DND-41 (cell line): Measurements from ENCODE around the gene KIFC3.

Experiments
- ATAC-seq: fragments of 200-7000 bp; cut with Tn5 transposase; 3 replicates; pipeline ENCODE4 v1.9.1; 2021; ENCODE audit warnings: low read depth; ENCODE audit not compliant: insufficient read depth
- DNase-seq: peaks from one replicate; pipeline ENCODE4 v3.0.0-alpha.2; 2020
- H2AFZ ChIP-seq: 2 replicates; pipeline ENCODE4 v1.6.0; 2012; ENCODE audit warnings: low read depth, low read length
- H3K27ac ChIP-seq: 2 replicates; pipeline ENCODE4 v1.5.1; 2012; ENCODE audit warnings: low read length, inconsistent platforms
- H3K27me3 ChIP-seq: fragments of 200-600 bp; sonication (generic); 2 replicates; pipeline ENCODE4 v1.6.0; 2012; ENCODE audit warnings: low read length, mild to moderate bottlenecking, inconsistent platforms; ENCODE audit not compliant: insufficient read depth, poor library complexity
- H3K36me3 ChIP-seq: 2 replicates; pipeline ENCODE4 v1.5.1; 2012; ENCODE audit warnings: low read length, inconsistent platforms; ENCODE audit not compliant: insufficient read depth
- H3K4me1 ChIP-seq: 2 replicates; pipeline ENCODE4 v1.5.1; 2012; ENCODE audit warnings: mild to moderate bottlenecking, low read length; ENCODE audit not compliant: insufficient read depth
- H3K4me2 ChIP-seq: 2 replicates; pipeline ENCODE4 v1.6.0; 2012; ENCODE audit warnings: mild to moderate bottlenecking, moderate library complexity, low read length, inconsistent platforms; ENCODE audit not compliant: insufficient read depth
- H3K4me3 ChIP-seq, 2 experiments: fragments of 200-600 bp in 1 of 2; shearing (Covaris generic) in 1 of 2; 2 replicates each; pipeline ENCODE4 v1.5.1; 2012 to 2016; ENCODE audit warnings: inconsistent platforms in 2 of 2, low read length in 2 of 2, mild to moderate bottlenecking in 2 of 2, low read depth in 1 of 2, moderate library complexity in 1 of 2
- H3K79me2 ChIP-seq: 2 replicates; pipeline ENCODE4 v1.6.0; 2012; ENCODE audit warnings: low read length, inconsistent platforms; ENCODE audit not compliant: insufficient read depth
- H3K9ac ChIP-seq: 2 replicates; pipeline ENCODE4 v1.6.0; 2012; ENCODE audit warnings: low read depth, mild to moderate bottlenecking, inconsistent platforms, low read length, moderate library complexity
- H3K9me3 ChIP-seq: 2 replicates; pipeline ENCODE4 v1.5.1; 2012; ENCODE audit warnings: low read length, moderate library complexity, mild to moderate bottlenecking, inconsistent platforms; ENCODE audit not compliant: insufficient read depth, severe bottlenecking
- H4K20me1 ChIP-seq: 2 replicates; pipeline ENCODE4 v1.6.0; 2012; ENCODE audit warnings: low read length; ENCODE audit not compliant: insufficient read depth
- EZH2 ChIP-seq: IDR thresholded peaks from 3 replicates; pipeline ENCODE4 v1.6.1; 2012; ENCODE audit warnings: borderline replicate concordance, low read depth, mild to moderate bottlenecking, moderate library complexity, low read length, inconsistent platforms; ENCODE audit not compliant: severe bottlenecking
- TF ChIP-seq, protein P1 (sequence below): IDR thresholded peaks from 2 replicates; pipeline ENCODE4 v1.5.1; 2012; ENCODE audit warnings: borderline replicate concordance, low read length, moderate library complexity, mild to moderate bottlenecking; ENCODE audit not compliant: poor library complexity, severe bottlenecking; ENCODE audit errors: extremely low read depth

The KIFC3 gene

GRCh38 chr16:57834936-57835335 is 32.6 kb upstream of the KIFC3 start:
- Histone ChIP-seq H2AFZ (no peak overlapping the region), H3K4me3 (no peak overlapping the region), H3K27ac (no peak overlapping the region), H4K20me1 (no peaks in the 10 kb centered on the region), H3K27me3 (no peaks in the 10 kb centered on the region), H3K9me3 (no peaks in the 10 kb centered on the region), H3K36me3 (no peaks in the 10 kb centered on the region), H3K4me1 (no peaks in the 10 kb centered on the region), H3K79me2 (no peaks in the 10 kb centered on the region), H3K4me2 (no peak overlapping the region), H3K9ac (no peak overlapping the region)
- TF ChIP-seq EZH2, result no peak
- TF ChIP-seq, protein P1, sequence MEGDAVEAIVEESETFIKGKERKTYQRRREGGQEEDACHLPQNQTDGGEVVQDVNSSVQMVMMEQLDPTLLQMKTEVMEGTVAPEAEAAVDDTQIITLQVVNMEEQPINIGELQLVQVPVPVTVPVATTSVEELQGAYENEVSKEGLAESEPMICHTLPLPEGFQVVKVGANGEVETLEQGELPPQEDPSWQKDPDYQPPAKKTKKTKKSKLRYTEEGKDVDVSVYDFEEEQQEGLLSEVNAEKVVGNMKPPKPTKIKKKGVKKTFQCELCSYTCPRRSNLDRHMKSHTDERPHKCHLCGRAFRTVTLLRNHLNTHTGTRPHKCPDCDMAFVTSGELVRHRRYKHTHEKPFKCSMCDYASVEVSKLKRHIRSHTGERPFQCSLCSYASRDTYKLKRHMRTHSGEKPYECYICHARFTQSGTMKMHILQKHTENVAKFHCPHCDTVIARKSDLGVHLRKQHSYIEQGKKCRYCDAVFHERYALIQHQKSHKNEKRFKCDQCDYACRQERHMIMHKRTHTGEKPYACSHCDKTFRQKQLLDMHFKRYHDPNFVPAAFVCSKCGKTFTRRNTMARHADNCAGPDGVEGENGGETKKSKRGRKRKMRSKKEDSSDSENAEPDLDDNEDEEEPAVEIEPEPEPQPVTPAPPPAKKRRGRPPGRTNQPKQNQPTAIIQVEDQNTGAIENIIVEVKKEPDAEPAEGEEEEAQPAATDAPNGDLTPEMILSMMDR, result no peak
- ATAC-seq (no peak), DNase-seq (no peak)

DNA sequence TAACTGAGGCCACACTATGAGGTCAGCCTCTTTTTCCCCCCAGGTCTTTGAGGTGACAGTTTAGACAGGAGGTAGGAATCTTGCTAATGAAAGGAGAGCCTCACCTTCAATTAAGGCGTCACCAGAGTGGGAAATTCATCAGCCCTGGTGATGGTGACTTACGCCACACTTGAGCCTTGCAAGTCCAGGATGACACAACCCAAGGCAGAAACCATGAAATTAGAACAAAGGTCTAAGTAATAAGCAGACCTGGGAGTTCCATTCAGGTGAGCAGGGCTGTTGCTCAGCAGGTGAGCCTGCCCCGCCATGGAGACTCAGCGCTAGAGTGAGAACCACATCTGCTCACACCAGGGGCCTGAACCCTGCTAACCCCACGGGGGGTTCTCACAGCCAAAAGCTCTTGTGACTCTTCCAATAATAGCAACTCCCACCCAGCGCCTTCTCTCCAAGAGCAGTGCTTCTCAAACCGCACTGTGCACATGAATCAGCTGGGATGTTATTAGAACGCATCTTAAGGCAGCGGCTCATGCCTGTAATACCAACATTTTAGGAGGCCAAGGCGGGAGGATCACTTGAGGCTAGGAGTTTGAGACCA is 28.7 kb upstream of the KIFC3 start:
- DNase-seq (no peak), ATAC-seq (no peak)
- H3K9me3 ChIP-seq, result no peaks in the 10 kb centered on the region
- no peaks in the 10 kb centered on the region for H3K27me3 ChIP-seq
- H3K4me3 ChIP-seq, result no peak overlapping the region
- TF ChIP-seq, protein P1, result no peak
- TF ChIP-seq EZH2, result no peak
- no peak overlapping the region for H3K9ac ChIP-seq
- H3K27ac ChIP-seq, result no peak overlapping the region
- H4K20me1 ChIP-seq, result no peaks in the 10 kb centered on the region
- no peaks in the 10 kb centered on the region for H3K36me3 ChIP-seq
- H3K79me2 ChIP-seq, result no peaks in the 10 kb centered on the region
- H3K4me1 ChIP-seq, result no peaks in the 10 kb centered on the region
- H2AFZ ChIP-seq, result no peak overlapping the region
- H3K4me2 ChIP-seq, result no peak overlapping the region

DNA sequence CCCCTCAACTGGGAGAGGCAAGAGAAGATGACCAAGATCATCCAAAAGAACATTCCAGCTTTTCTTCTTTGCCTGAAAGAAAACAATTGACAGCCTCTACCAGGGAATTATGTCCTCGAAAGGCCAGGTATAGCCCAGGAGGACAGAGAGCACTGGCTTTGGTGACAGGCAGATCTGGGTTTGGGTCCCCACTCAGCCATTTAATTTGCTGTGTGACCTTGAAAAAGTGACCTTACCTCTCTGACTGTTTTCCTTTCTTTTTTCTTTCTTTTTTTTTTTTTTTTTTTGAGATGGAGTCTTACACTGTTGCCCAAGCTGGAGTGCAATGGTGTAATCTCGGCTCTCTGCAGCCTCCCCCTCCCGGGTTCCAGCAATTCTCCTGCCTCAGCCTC is 27.7 kb upstream of the KIFC3 start:
- no peak overlapping the region for H3K4me3 ChIP-seq
- H3K27me3 ChIP-seq, result no peaks in the 10 kb centered on the region
- no peak overlapping the region for H3K9ac ChIP-seq
- ATAC-seq (no peak), DNase-seq (no peak)
- H3K4me1 ChIP-seq, result no peaks in the 10 kb centered on the region
- H4K20me1 ChIP-seq, result no peaks in the 10 kb centered on the region
- no peak overlapping the region for H2AFZ ChIP-seq
- no peak overlapping the region for H3K27ac ChIP-seq
- no peak overlapping the region for H3K4me2 ChIP-seq
- H3K79me2 ChIP-seq, result no peaks in the 10 kb centered on the region
- H3K36me3 ChIP-seq, result no peaks in the 10 kb centered on the region
- no peaks in the 10 kb centered on the region for H3K9me3 ChIP-seq
- TF ChIP-seq EZH2, result no peak
- TF ChIP-seq, protein P1, result no peak
